GM12873 (cell line): ENCODE measurements around the gene CRISPLD2.

Source experiments
- TF ChIP-seq, protein P1 (sequence below): IDR thresholded peaks from 2 replicates; pipeline ENCODE4 v1.5.1; 2012; ENCODE audit warnings: low read depth, mild to moderate bottlenecking, moderate library complexity, low read length, control low read depth; ENCODE audit not compliant: insufficient read depth; ENCODE audit errors: missing control alignments

The CRISPLD2 gene

DNA sequence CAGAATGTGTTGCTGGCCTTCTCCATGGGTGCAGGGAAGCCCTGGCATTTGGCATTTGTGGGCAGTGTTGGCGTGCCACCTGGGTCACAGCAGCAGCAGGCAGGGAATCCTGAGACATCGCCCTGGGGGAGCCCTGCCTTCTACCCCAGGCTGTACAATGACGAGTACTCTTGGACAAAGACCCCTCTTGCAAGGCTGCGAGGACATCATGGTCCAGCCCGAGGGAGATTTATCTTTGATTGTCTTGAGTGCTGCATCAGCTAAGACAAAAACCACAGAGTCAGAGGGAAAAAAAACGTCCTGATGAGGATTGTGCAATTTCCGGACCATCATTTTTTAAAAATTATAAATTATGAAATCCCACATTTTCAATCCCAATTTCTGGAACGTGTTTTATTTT is 3.7 kb downstream of the CRISPLD2 start:
- TF ChIP-seq, protein P1, sequence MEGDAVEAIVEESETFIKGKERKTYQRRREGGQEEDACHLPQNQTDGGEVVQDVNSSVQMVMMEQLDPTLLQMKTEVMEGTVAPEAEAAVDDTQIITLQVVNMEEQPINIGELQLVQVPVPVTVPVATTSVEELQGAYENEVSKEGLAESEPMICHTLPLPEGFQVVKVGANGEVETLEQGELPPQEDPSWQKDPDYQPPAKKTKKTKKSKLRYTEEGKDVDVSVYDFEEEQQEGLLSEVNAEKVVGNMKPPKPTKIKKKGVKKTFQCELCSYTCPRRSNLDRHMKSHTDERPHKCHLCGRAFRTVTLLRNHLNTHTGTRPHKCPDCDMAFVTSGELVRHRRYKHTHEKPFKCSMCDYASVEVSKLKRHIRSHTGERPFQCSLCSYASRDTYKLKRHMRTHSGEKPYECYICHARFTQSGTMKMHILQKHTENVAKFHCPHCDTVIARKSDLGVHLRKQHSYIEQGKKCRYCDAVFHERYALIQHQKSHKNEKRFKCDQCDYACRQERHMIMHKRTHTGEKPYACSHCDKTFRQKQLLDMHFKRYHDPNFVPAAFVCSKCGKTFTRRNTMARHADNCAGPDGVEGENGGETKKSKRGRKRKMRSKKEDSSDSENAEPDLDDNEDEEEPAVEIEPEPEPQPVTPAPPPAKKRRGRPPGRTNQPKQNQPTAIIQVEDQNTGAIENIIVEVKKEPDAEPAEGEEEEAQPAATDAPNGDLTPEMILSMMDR = no peak

DNA sequence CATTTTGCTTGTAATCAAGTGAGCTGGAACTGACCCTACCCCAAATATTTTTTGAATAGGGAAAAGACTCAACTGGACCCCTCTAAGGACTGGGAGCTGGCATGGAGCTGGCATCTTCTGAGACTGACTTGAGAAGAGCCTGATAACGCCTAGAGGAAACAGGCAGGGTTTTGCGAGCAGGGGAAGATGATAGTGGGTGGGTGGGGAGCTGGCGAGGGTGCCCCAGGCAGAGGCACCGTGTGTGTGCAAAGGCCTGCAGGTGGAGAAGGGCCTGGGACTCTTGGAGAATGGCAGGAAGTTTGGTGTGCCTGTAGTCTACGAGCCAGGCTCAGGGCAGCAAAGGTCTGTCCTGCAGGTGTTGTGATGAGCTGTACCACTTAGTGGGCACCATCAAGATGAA is 4.1 kb downstream of the CRISPLD2 start:
- TF ChIP-seq, protein P1 = no peak

DNA sequence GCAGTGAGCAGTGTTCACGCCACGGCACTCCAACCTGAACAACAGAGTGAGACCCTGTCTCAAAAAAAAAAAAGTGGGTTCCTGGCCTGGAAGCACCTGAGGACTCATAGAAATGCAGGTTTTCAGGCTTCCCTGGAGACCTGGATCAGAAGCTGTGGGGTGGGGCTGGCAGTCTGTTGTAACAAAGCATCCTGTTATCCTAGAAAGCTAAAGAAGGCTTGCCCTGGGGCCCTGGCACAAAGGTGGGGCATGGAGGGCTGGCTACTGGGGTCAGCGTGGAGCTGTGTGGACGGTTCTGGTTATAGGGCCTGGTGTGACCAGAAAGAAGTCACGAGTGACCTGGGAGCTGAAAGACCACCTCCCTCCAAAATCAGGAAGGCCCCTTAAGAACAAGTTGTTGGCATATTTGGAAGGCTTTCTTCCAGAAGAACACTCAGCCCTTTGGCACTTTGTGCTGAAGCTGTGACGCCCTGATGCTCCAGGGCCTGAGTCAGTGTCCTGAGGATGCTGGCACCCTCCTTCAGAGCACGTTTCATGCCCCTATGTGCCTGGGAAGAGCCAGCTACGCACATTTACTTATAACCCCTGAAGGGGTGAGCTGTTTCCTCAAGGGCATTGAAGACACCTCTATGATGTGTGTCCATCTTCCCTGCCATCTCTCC is 6.2 kb downstream of the CRISPLD2 start:
- TF ChIP-seq, protein P1 = no peak

DNA sequence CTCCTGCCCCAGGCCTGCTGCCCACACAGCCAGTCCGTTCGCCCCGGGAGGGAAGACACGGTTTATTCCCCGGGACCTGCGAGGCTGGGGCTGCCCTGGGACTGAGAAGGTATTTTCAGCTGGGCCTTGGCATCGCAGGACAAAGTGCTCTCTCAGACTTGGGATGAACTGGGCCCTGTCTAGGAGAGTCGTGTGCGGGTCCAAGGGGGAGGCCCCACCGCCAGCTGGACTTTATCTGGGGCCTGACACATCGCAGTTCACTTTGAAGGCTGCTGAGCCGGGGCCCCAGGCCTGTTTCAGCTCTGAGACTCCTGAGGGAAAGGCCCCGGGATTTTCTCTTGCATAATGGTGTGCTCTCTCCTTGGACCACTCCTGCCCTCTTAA is 6.8 kb downstream of the CRISPLD2 start:
- TF ChIP-seq, protein P1 = no peak

DNA sequence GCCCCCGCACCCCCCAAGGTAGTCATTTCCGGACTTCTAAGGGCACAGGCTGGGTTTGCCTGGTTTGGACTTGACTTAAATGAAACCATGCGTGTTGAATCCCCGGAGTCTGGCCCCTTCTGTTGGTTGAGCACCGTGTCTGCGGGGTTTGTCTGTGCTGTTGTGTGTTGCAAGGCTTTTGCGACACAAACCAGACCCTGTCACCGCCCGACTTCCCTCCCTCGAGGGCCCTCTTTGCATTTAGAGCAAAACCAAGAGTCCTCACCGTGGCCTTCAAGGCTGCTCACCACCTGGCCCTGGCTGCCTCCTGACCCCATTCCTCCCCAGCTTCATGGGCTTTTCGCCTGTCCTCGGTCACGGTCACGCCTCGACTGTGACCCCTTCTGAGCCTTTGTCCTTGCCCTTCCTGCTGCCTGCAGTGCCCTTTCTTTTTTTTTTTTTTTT is 7.4 kb downstream of the CRISPLD2 start:
- TF ChIP-seq, protein P1 = no peak

DNA sequence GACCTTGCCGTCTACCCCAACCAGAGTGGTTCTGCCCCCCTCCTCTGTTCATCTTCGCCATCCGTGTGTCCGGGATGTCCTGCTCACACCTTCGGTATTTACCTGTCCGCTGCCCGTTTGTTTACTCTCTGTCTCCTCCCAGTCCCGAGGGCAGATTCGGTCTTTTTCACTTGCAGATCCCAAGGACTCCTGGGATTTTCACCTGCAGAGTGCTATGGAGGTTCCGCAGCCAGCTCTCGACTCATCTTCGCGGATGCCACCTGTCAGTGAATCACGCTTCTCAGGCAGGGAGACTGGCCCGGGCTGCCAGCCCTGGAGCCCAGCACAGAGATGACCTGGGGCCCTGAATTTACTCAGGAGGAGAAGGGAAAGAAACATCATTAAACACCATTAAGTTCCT is 8.1 kb downstream of the CRISPLD2 start:
- TF ChIP-seq, protein P1 = no peak

DNA sequence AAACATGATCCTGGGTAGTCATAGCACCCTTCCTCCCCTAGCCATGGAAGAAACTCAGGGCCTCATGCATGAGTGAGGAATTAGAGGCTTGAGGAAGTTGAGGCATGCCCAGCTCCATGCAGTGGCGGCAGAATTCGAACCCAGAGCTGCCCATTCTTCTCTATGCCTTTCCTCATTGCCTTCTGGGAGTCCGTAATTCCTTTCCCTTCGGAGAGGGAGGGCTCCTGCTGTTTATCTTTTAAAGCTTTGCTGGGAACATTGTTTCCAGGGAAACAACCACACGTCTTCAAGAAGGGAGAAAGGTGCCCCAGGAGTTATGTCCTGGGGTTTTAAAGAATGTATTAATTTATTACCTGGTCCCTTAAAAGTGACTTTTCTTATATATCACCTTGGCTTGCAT is 8.5 kb downstream of the CRISPLD2 start:
- TF ChIP-seq, protein P1 = no peak
